ENCODE results near the gene TMEM167A. TPM values are rescaled to one million over a fixed set of nuclear protein-coding genes. Genes with fewer than 3 reads are reported as not detected.

TMEM167A gene
- total RNA-seq, 1 donor from 2014 or later, result 40.2 TPM

DNA sequence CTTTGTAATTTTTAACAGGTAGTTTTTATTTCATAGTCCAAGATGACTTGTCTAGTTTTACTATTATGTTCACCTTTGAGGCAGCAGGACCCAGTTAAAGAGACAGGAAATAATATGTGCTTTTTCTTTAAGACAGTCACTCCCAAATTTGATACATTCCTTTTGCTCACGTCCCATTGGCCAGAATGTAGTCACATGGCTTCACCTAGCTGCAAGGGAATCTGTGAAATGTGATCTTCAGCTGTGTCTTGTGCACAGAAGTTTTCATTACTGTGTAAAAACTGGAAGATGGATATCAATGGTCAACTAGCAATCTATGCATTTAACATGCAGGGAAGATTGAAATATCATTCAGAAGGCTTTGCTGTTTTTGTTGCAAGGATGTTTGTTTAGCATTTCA is 41.3 kb upstream of the TMEM167A start:
- Histone ChIP-seq H3K4me3 (ENCODE audit: low read depth, low read length) (no peak overlapping the region), H3K27me3 (ENCODE audit: control insufficient read depth, insufficient read depth, low read length) (no peaks in the 10 kb centered on the region), H3K36me3 (ENCODE audit: control insufficient read depth, insufficient read depth, low read length) (no peaks in the 10 kb centered on the region)
- TF ChIP-seq, protein P1, sequence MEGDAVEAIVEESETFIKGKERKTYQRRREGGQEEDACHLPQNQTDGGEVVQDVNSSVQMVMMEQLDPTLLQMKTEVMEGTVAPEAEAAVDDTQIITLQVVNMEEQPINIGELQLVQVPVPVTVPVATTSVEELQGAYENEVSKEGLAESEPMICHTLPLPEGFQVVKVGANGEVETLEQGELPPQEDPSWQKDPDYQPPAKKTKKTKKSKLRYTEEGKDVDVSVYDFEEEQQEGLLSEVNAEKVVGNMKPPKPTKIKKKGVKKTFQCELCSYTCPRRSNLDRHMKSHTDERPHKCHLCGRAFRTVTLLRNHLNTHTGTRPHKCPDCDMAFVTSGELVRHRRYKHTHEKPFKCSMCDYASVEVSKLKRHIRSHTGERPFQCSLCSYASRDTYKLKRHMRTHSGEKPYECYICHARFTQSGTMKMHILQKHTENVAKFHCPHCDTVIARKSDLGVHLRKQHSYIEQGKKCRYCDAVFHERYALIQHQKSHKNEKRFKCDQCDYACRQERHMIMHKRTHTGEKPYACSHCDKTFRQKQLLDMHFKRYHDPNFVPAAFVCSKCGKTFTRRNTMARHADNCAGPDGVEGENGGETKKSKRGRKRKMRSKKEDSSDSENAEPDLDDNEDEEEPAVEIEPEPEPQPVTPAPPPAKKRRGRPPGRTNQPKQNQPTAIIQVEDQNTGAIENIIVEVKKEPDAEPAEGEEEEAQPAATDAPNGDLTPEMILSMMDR (IDR thresholded peaks at IDR 0.05; ENCODE audit: insufficient read depth, low read length, poor library complexity, severe bottlenecking), result no peak
- DNase-seq (ENCODE audit: low read depth), result no peak

DNA sequence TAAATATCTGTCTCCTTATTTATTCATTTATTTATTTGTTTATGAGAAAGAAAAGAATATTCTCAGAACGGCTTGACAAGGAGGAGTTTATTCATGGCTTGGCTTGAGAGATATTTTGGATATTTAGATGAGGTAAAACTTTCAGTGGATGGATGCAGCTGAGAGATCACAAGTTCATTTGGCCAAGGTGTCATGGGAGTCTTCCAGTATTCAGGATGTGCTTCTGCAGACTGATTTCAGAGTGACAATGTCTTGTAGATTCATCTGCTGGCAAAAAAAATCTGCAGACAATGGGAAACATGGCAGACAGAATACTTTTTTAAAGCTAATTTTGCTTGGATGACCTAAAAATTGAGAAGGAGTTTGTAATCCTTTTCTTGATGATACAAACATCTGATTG is 38.6 kb upstream of the TMEM167A start:
- H3K27me3 ChIP-seq (ENCODE audit: control insufficient read depth, insufficient read depth, low read length), result no peaks in the 10 kb centered on the region
- no peak for DNase-seq (ENCODE audit: low read depth)
- TF ChIP-seq, protein P1 (IDR thresholded peaks at IDR 0.05; ENCODE audit: insufficient read depth, low read length, poor library complexity, severe bottlenecking), result no peak
- no peaks in the 10 kb centered on the region for H3K36me3 ChIP-seq (ENCODE audit: control insufficient read depth, insufficient read depth, low read length)
- no peak overlapping the region for H3K4me3 ChIP-seq (ENCODE audit: low read depth, low read length)

DNA sequence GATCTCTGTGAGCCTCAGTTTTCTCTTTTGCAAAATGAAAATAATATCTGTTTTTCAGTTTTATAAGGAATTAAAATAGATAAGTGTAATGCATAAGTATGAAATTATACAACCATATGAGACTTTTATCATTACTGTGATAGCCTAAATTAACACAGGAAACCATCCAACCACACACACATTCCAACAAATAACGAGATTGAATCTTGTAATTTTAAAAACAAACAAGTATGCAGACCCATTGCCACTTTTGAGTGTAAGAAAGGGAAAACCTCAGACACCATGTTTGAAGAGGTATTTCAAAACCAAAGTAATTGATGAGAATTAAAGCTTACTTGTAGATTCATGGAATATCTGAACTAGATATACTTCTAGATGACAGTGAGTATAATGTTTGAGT is 32.2 kb upstream of the TMEM167A start:
- TF ChIP-seq, protein P1 (IDR thresholded peaks at IDR 0.05; ENCODE audit: insufficient read depth, low read length, poor library complexity, severe bottlenecking), result no peak
- no peak overlapping the region for H3K4me3 ChIP-seq (ENCODE audit: low read depth, low read length)
- no peaks in the 10 kb centered on the region for H3K36me3 ChIP-seq (ENCODE audit: control insufficient read depth, insufficient read depth, low read length)
- no peak for DNase-seq (ENCODE audit: low read depth)
- H3K27me3 ChIP-seq (ENCODE audit: control insufficient read depth, insufficient read depth, low read length), result no peaks in the 10 kb centered on the region

DNA sequence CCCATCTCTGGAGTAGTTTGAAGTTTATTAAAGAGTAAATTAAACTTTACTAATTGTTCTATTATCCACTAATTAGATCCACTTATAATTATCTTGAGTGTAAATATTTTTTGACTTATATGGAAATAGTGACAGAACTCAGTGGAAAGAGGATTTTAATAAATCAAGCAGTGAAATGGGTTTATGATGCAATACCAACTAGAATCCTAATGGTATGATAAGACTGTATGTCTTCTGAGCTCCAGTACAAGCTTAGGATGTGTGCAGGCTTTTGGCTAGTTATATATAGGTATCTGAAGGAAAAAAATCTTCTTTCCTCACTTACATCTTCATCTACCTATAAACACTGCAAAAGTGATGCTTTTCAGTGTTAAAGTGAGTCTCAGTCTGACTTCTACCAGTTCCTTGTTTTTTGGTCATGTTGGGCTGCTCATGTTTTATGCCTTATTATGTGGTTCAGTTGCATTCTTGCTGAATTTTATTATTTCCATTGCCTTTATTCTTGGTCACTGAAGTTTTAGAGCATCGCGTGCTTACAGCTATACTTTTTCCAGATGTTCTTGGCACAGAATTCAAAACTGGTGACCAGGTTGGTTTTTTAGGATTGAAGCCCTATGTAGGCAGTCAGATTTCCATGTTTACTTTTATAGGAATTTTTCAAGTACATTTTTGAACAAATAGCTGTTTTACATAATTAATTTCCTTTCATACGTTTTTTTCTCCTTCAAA is 30.7 kb upstream of the TMEM167A start:
- DNase-seq (ENCODE audit: low read depth), result no peak
- Histone ChIP-seq H3K27me3 (ENCODE audit: control insufficient read depth, insufficient read depth, low read length) (no peaks in the 10 kb centered on the region), H3K4me3 (ENCODE audit: low read depth, low read length) (no peak overlapping the region), H3K36me3 (ENCODE audit: control insufficient read depth, insufficient read depth, low read length) (no peaks in the 10 kb centered on the region)
- TF ChIP-seq, protein P1 (IDR thresholded peaks at IDR 0.05; ENCODE audit: insufficient read depth, low read length, poor library complexity, severe bottlenecking), result no peak

DNA sequence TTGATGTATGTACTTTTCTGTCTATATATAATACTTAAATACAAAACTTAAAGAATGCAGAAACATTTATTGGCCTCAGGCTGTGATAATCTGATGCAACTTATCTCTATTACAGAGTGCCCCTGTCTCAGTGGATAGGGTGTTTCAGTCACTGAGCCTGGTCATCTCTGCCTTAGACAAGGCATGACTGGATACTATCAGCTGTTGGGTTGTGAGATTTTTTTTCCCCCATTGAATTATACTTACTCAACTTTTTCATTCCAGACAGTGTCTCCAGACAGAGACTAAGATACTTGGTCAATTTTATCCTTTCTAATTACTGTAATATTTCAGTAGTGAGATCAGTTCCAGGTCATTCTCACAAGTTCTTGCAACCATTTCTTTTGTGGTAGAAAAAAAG is 26.8 kb upstream of the TMEM167A start:
- DNase-seq (ENCODE audit: low read depth), result no peak
- no peak overlapping the region for H3K4me3 ChIP-seq (ENCODE audit: low read depth, low read length)
- TF ChIP-seq, protein P1 (IDR thresholded peaks at IDR 0.05; ENCODE audit: insufficient read depth, low read length, poor library complexity, severe bottlenecking), result no peak
- H3K27me3 ChIP-seq (ENCODE audit: control insufficient read depth, insufficient read depth, low read length), result no peaks in the 10 kb centered on the region
- H3K36me3 ChIP-seq (ENCODE audit: control insufficient read depth, insufficient read depth, low read length), result no peaks in the 10 kb centered on the region
